GM19043 (cell line): ENCODE results near the gene KCNMB2.
"Not testable (repeated sequence)": the region's sequence is repeated elsewhere in the genome, so short reads cannot be mapped to it uniquely, and the experiment has no call there.

Source experiments
- ATAC-seq: cut with Tn5 transposase; IDR thresholded peaks from one replicate; pipeline ENCODE4 v1.9.1; 2021; ENCODE audit warnings: low read depth; ENCODE audit not compliant: unreplicated experiment

Gene KCNMB2

GRCh38 chr3:178847190-178847589 is 311.0 kb downstream of the KCNMB2 start:
- ATAC-seq, result no peak

- ATAC-seq, result no peak
Measured at GRCh38 chr3:178849199-178849910, 313.1 kb downstream of the KCNMB2 start.

- ATAC-seq, result no peak
Measured at GRCh38 chr3:178850450-178851190, 314.4 kb downstream of the KCNMB2 start.

- no peak for ATAC-seq
Measured at GRCh38 chr3:178851564-178851963, 315.3 kb downstream of the KCNMB2 start.

- no peak for ATAC-seq
Measured at GRCh38 chr3:178856804-178857203, 320.6 kb downstream of the KCNMB2 start.

GRCh38 chr3:178859386-178859785 is 323.1 kb downstream of the KCNMB2 start:
- no peak for ATAC-seq

- ATAC-seq, result not testable (repeated sequence)
Measured at GRCh38 chr3:178859900-178860436, 323.7 kb downstream of the KCNMB2 start.

- no peak for ATAC-seq
Measured at GRCh38 chr3:178868681-178869080, 332.4 kb downstream of the KCNMB2 start.

- no peak for ATAC-seq
Measured at GRCh38 chr3:178870085-178870484, 333.8 kb downstream of the KCNMB2 start.

GRCh38 chr3:178875157-178875556 is 338.9 kb downstream of the KCNMB2 start:
- no peak for ATAC-seq

- no peak for ATAC-seq
Measured at GRCh38 chr3:178875836-178876235, 339.6 kb downstream of the KCNMB2 start.

- ATAC-seq, result no peak
Measured at GRCh38 chr3:178880274-178880673, 344.0 kb downstream of the KCNMB2 start.
